ENCODE results near the gene TRIM47. TPM values are rescaled to one million over a fixed set of nuclear protein-coding genes. Genes with fewer than 3 reads are reported as not detected.
"Not testable (repeated sequence)": the region's sequence is repeated elsewhere in the genome, so short reads cannot be mapped to it uniquely, and the experiment has no call there.

The TRIM47 gene
- total RNA-seq, 1 experiment from 2014 or later, result 125 TPM

GRCh38 chr17:75854881-75855309, 23.5 kb downstream of the TRIM47 start:
- H3K4me1 ChIP-seq (ENCODE audit: control insufficient read depth, insufficient read depth, low read length), result peaks cover 19% of the 10 kb centered on the region
- in situ Hi-C loops (cut with HindIII; ENCODE audit: low pct_unique_long_range_greater_than_20kb, low sequenced_read_pairs) (no loop called here), intact Hi-C loops (cut with micrococcal nuclease; ENCODE audit: unreplicated experiment) (no loop called here)
- H3K4me3 ChIP-seq (ENCODE audit: low read depth in 2 of 2, low read length in 2 of 2), result peak overlapping the region; percentile 91 to 97
- H3K27me3 ChIP-seq (ENCODE audit: control insufficient read depth, insufficient read depth, low read length), result no peaks in the 10 kb centered on the region
- ATAC-seq (peak; percentile 4; the same call in 1 of the 2 replicates), DNase-seq (ENCODE audit: low read depth, low spot score) (no peak)
- H3K36me3 ChIP-seq (ENCODE audit: control insufficient read depth, insufficient read depth, low read length), result no peaks in the 10 kb centered on the region; the same call in 1 of the 2 replicates
- H3K27ac ChIP-seq (ENCODE audit: low read length), result peak overlapping the region; percentile 82
- ChIA-PET CTCF (interaction anchor here (0.6 to 1.8 kb wide), 5 partner anchors 9 to 222 kb away, joined by 3 to 22 read pairs (median 4); partner anchors contain the start of gene SMIM5), POLR2A (interaction anchor here (0.5 to 1.4 kb wide), 6 partner anchors 15 to 77 kb away, joined by 3 to 6 read pairs (median 4); a partner anchor contains a TSS)
- H3K9me3 ChIP-seq (ENCODE audit: control insufficient read depth, insufficient read depth, low read depth, low read length), result no peaks in the 10 kb centered on the region
- BruUV-seq (replicated peaks), result no TSS peak
- TF ChIP-seq POLR2AphosphoS5 (IDR thresholded peaks at IDR 0.05; ENCODE audit: low read depth, low read length) (no peak; the same call in 1 of the 2 replicates), SIN3A (IDR thresholded peaks at IDR 0.05; ENCODE audit: borderline replicate concordance, insufficient read depth, low read depth, low read length) (no peak), CTCF (IDR thresholded peaks at IDR 0.05) (no peak)

- TF ChIP-seq SIN3A (IDR thresholded peaks at IDR 0.05; ENCODE audit: borderline replicate concordance, insufficient read depth, low read depth, low read length) (no peak), POLR2AphosphoS5 (IDR thresholded peaks at IDR 0.05; ENCODE audit: low read depth, low read length) (0 out of 2 replicates have a peak, but pooled peaks have one; percentile 21)
- TSS peak; percentile 93 for BruUV-seq (replicated peaks)
- peak overlapping the region; percentile 91 to 97 for H3K4me3 ChIP-seq (ENCODE audit: low read depth in 2 of 2, low read length in 2 of 2)
- in situ Hi-C loops (cut with HindIII; ENCODE audit: low pct_unique_long_range_greater_than_20kb, low sequenced_read_pairs), result no loop called here
- ChIA-PET CTCF (interaction anchor here (0.5 kb wide), 1 partner anchor 24 kb away, joined by 3 read pairs; the partner anchor contains the start of gene TRIM47), POLR2A (interaction anchor here (0.5 to 1.4 kb wide), 3 partner anchors 15 to 411 kb away, joined by 3 to 5 read pairs (median 4); a partner anchor contains a TSS)
- no peaks in the 10 kb centered on the region for H3K27me3 ChIP-seq (ENCODE audit: control insufficient read depth, insufficient read depth, low read length)
- H3K4me1 ChIP-seq (ENCODE audit: control insufficient read depth, insufficient read depth, low read length), result peaks cover 19% of the 10 kb centered on the region
- peak overlapping the region; percentile 82 for H3K27ac ChIP-seq (ENCODE audit: low read length)
- no peaks in the 10 kb centered on the region for H3K9me3 ChIP-seq (ENCODE audit: control insufficient read depth, insufficient read depth, low read depth, low read length)
- intact Hi-C loops (cut with micrococcal nuclease; ENCODE audit: unreplicated experiment), result no loop called here
- DNase-seq (ENCODE audit: low read depth, low spot score) (no peak), ATAC-seq (peak; percentile 36)
- H3K36me3 ChIP-seq (ENCODE audit: control insufficient read depth, insufficient read depth, low read length), result no peaks in the 10 kb centered on the region; the same call in 1 of the 2 replicates
Observed at GRCh38 chr17:75854101-75854748, 24.2 kb downstream of the TRIM47 start.

GRCh38 chr17:75853433-75853832, 24.9 kb downstream of the TRIM47 start:
- BruUV-seq (replicated peaks), result no TSS peak
- intact Hi-C loops (cut with micrococcal nuclease; ENCODE audit: unreplicated experiment), result no loop called here
- H3K4me3 ChIP-seq (ENCODE audit: low read depth in 2 of 2, low read length in 2 of 2), result no peak overlapping the region
- H3K4me1 ChIP-seq (ENCODE audit: control insufficient read depth, insufficient read depth, low read length), result peaks cover 23% of the 10 kb centered on the region
- peak overlapping the region; percentile 82; the same call in 1 of the 2 replicates for H3K27ac ChIP-seq (ENCODE audit: low read length)
- ATAC-seq (no peak), DNase-seq (ENCODE audit: low read depth, low spot score) (no peak)
- CTCF ChIA-PET, result interaction anchor here (0.5 kb wide), 1 partner anchor 25 kb away, joined by 3 read pairs; the partner anchor contains the start of gene TRIM47
- no peaks in the 10 kb centered on the region; the same call in 1 of the 2 replicates for H3K36me3 ChIP-seq (ENCODE audit: control insufficient read depth, insufficient read depth, low read length)
- in situ Hi-C loops (cut with HindIII; ENCODE audit: low pct_unique_long_range_greater_than_20kb, low sequenced_read_pairs), result no loop called here
- POLR2A ChIA-PET, result interaction anchor here (0.5 to 0.6 kb wide), 3 partner anchors 115 to 1243 kb away, joined by 3 to 8 read pairs (median 3); no protein-coding TSS in a partner anchor
- H3K9me3 ChIP-seq (ENCODE audit: control insufficient read depth, insufficient read depth, low read depth, low read length), result no peaks in the 10 kb centered on the region
- TF ChIP-seq SIN3A (IDR thresholded peaks at IDR 0.05; ENCODE audit: borderline replicate concordance, insufficient read depth, low read depth, low read length) (no peak), TCF7L2 (IDR thresholded peaks at IDR 0.05; ENCODE audit: low read depth, low read length) (no peak), POLR2AphosphoS5 (IDR thresholded peaks at IDR 0.05; ENCODE audit: low read depth, low read length) (no peak), REST (IDR thresholded peaks at IDR 0.05; ENCODE audit: insufficient read depth in 1 of 2, low read depth in 2 of 2, low read length in 1 of 2) (no peak), CTCF (IDR thresholded peaks at IDR 0.05) (no peak)
- no peaks in the 10 kb centered on the region for H3K27me3 ChIP-seq (ENCODE audit: control insufficient read depth, insufficient read depth, low read length)

DNA sequence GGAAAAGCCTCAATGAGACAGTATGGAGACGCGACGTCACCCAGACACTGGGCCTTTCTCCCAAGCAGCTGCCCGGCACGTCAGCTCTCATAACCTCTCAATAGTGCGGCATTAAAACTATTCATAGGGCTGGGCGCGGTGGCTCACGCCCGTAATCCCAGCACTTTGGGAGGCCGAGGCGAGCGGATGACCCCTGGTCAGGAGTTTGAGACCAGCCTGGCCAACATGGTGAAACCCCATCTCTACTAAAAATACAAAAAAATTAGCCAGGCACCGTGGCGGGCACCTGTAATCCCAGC, 26.7 kb downstream of the TRIM47 start:
- BruUV-seq (replicated peaks); H3K27me3 ChIP-seq (ENCODE audit: control insufficient read depth, insufficient read depth, low read length); H3K36me3 ChIP-seq (ENCODE audit: control insufficient read depth, insufficient read depth, low read length); intact Hi-C loops (cut with micrococcal nuclease; ENCODE audit: unreplicated experiment); H3K9me3 ChIP-seq (ENCODE audit: control insufficient read depth, insufficient read depth, low read depth, low read length); DNase-seq (ENCODE audit: low read depth, low spot score); H3K27ac ChIP-seq (ENCODE audit: low read length); ATAC-seq; H3K4me3 ChIP-seq (ENCODE audit: low read depth in 2 of 2, low read length in 2 of 2); CTCF ChIA-PET; in situ Hi-C loops (cut with HindIII; ENCODE audit: low pct_unique_long_range_greater_than_20kb, low sequenced_read_pairs); POLR2A ChIA-PET: not testable (repeated sequence)
- peaks cover 31% of the 10 kb centered on the region for H3K4me1 ChIP-seq (ENCODE audit: control insufficient read depth, insufficient read depth, low read length)
